ENCODE measurements around the gene GPD2.
A peak's percentile ranks its signal among the peaks of the same experiment; 100 is the strongest.

Gene GPD2

DNA sequence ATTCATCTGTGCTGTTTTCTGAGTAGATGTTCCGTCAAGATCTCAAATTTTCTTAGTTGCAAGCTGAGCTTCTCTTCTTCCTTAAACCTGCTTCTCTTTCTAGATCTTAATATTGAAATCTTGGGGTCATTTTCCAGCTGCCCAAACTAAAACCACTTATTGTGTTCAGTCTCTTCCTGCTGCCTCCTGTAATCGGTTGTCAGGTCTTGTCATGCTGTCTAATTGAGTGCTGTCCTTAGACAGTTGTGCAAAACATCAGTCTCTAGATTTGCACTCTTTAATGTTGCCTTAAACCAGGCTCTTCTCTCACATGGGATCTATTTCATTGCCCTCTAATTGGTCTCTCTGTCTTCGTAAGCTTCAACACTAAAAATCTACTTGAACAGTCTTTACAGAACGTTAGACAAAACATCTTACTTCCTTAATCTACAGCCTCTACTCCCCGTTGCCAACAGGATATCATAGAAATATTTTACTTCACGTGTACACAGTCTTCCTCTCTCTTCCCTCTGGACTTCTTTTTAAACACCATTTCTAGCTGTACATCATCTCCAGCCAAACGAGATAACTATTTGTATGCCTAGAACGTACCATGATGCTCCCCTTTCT lies 34.9 kb downstream of the GPD2 start:
- no peak overlapping the region for H3K27ac ChIP-seq
- ChIA-PET POLR2A (ENCODE audit: low non-redundant PET) (no interaction called here), CTCF (no interaction called here)
- TF ChIP-seq CTCF (conservative IDR thresholded peaks at IDR 0.05; ENCODE audit: low read depth) = no peak
- DNase-seq (ENCODE audit: low spot score) = no peak

- CTCF ChIA-PET = interaction anchor here (0.6 kb wide), 1 partner anchor 12 kb away, joined by 7 read pairs; no protein-coding TSS in a partner anchor
- POLR2A ChIA-PET (ENCODE audit: low non-redundant PET) = no interaction called here
- TF ChIP-seq CTCF (conservative IDR thresholded peaks at IDR 0.05; ENCODE audit: low read depth) = no peak
- H3K27ac ChIP-seq = no peak overlapping the region
- no peak for DNase-seq (ENCODE audit: low spot score)
Observed at GRCh38 chr2:156471762-156472161, 35.6 kb downstream of the GPD2 start.

DNA sequence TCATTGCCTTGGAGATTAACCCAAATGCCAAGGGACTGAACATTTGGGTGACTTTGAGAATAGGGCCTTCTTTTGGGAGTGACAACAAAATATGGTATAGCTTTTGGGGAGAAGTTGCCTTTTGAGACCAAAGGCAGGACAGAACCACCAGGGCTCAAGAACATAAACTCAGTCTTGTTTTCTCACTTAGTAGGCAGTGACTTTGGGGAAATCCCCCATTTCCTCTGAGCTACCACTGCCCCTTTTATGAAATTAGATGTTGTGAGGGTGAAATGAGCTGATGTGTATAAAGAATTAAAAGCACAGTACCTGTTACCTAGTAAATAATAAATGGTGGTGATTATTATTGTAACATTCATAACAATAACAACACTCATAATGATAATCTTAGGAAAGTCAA lies 36.5 kb downstream of the GPD2 start:
- ChIA-PET CTCF (interaction anchor here (0.6 kb wide), 1 partner anchor 18 kb away, joined by 6 read pairs; no protein-coding TSS in a partner anchor), POLR2A (ENCODE audit: low non-redundant PET) (no interaction called here)
- no peak for TF ChIP-seq CTCF (conservative IDR thresholded peaks at IDR 0.05; ENCODE audit: low read depth)
- DNase-seq (ENCODE audit: low spot score) = no peak
- H3K27ac ChIP-seq = no peak overlapping the region

- POLR2A ChIA-PET (ENCODE audit: low non-redundant PET) = no interaction called here
- no peak for TF ChIP-seq CTCF (conservative IDR thresholded peaks at IDR 0.05; ENCODE audit: low read depth)
- CTCF ChIA-PET = interaction anchor here (0.7 kb wide), 1 partner anchor 16 kb away, joined by 3 read pairs; no protein-coding TSS in a partner anchor
- no peak overlapping the region for H3K27ac ChIP-seq
- no peak for DNase-seq (ENCODE audit: low spot score)
Observed at GRCh38 chr2:156473445-156473844, 37.3 kb downstream of the GPD2 start.

DNA sequence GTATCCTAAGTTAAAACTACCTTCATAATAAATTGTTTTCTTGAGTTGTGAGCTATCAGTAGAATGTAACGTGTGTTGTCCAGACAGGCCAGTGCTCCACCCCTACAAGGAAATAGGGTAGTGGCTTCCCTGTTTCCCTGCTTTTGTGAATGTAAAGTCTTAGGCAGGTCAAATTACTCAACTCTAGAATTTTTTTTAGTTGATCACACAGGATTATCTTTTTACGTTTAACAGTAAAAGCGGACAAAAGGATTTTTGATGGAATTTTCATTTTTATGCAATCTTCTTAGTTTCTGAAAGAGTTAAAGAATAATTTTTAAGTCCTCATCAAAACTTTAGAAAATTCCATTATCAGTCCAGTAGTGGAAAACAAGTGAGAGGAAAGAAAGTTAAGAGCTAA lies 38.2 kb downstream of the GPD2 start:
- peak; percentile 55 for DNase-seq (ENCODE audit: low spot score)
- H3K27ac ChIP-seq = no peak overlapping the region
- no peak for TF ChIP-seq CTCF (conservative IDR thresholded peaks at IDR 0.05; ENCODE audit: low read depth)
- ChIA-PET CTCF (no interaction called here), POLR2A (ENCODE audit: low non-redundant PET) (no interaction called here)

- CTCF ChIA-PET = interaction anchor here (0.6 kb wide), 1 partner anchor 10 kb away, joined by 5 read pairs; no protein-coding TSS in a partner anchor
- no peak for DNase-seq (ENCODE audit: low spot score)
- H3K27ac ChIP-seq = no peak overlapping the region
- no peak for TF ChIP-seq CTCF (conservative IDR thresholded peaks at IDR 0.05; ENCODE audit: low read depth)
- POLR2A ChIA-PET (ENCODE audit: low non-redundant PET) = no interaction called here
Observed at GRCh38 chr2:156476021-156476849, 40.1 kb downstream of the GPD2 start.
